ENCODE data around the gene MOV10L1.
"Not testable (repeated sequence)": the region's sequence is repeated elsewhere in the genome, so short reads cannot be mapped to it uniquely, and the experiment has no call there.

The MOV10L1 gene

DNA sequence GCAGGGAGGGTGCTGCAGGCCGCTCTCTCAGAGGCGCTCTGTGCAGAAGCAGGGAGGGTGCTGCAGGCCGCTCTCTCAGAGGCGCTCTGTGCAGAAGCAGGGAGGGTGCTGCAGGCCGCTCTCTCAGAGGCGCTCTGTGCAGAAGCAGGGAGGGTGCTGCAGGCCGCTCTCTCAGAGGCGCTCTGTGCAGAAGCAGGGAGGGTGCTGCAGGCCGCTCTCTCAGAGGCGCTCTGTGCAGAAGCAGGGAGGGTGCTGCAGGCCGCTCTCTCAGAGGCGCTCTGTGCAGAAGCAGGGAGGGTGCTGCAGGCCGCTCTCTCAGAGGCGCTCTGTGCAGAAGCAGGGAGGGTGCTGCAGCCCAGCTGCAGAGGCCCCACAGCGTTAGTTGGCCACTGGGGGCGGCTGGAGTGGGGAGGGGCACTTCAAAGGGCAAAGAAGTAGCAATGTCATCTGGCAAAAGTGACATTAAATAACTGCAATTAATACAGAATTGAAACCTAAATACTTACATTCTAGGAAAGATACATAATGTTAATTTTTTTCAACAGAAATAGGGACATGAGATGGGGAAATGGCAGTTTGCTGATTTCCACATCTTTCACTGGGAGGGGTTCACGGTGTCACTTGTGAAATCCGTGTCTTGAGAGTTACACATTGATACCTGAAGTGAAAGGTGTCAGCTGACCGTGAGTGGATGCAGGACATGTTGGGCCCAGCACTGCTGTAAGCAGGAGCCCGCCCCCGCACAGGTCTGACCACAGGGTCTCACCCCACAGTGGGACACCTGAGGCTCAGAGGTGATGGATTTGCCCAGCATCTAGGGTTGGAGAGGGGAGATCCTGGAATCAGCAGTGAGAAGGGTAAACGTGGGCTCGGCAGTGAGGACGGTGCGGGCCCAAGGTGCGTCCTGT is 57.7 kb downstream of the MOV10L1 start:
- not testable (repeated sequence) for H3K36me3 ChIP-seq (replicated peaks; ENCODE audit: low read depth, low read length); H3K4me2 ChIP-seq (ENCODE audit: low read length); H3K9ac ChIP-seq (ENCODE audit: low read length); H3K4me3 ChIP-seq (ENCODE audit: low read length); H4K20me1 ChIP-seq (ENCODE audit: insufficient read depth, low read length); H3K27me3 ChIP-seq (ENCODE audit: low read depth, low read length); H3K27ac ChIP-seq (ENCODE audit: low read length); H3K4me1 ChIP-seq (ENCODE audit: low read length); H3K79me2 ChIP-seq (ENCODE audit: low read length); H3K9me3 ChIP-seq (ENCODE audit: insufficient read depth, low read length); H2AFZ ChIP-seq (ENCODE audit: low read depth, low read length)

GRCh38 chr22:50148166-50148500 is 58.3 kb downstream of the MOV10L1 start:
- no peaks in the 10 kb centered on the region for H3K36me3 ChIP-seq (replicated peaks; ENCODE audit: low read depth, low read length)
- H3K9ac ChIP-seq (ENCODE audit: low read length), result no peak overlapping the region
- H3K27ac ChIP-seq (ENCODE audit: low read length), result no peak overlapping the region
- no peak overlapping the region for H3K4me3 ChIP-seq (ENCODE audit: low read length)
- no peaks in the 10 kb centered on the region for H3K79me2 ChIP-seq (ENCODE audit: low read length)
- H3K27me3 ChIP-seq (ENCODE audit: low read depth, low read length), result peaks cover 8% of the 10 kb centered on the region; the same call in 1 of the 2 replicates
- no peak for TF ChIP-seq CTCF (IDR thresholded peaks at IDR 0.05; ENCODE audit: low read depth, low read length)
- TF ChIP-seq EZH2phosphoT487 (IDR thresholded peaks at IDR 0.05; ENCODE audit: low read depth), result no peak
- no peaks in the 10 kb centered on the region for H3K9me3 ChIP-seq (ENCODE audit: insufficient read depth, low read length)
- no peaks in the 10 kb centered on the region for H4K20me1 ChIP-seq (ENCODE audit: insufficient read depth, low read length)
- no peak overlapping the region for H3K4me2 ChIP-seq (ENCODE audit: low read length)
- no peak overlapping the region for H2AFZ ChIP-seq (ENCODE audit: low read depth, low read length)
- peaks cover 2% of the 10 kb centered on the region; the same call in 1 of the 2 replicates for H3K4me1 ChIP-seq (ENCODE audit: low read length)

- Histone ChIP-seq H3K9me3 (ENCODE audit: insufficient read depth, low read length) (no peaks in the 10 kb centered on the region), H3K4me2 (ENCODE audit: low read length) (peak overlapping the region; percentile 40; the same call in 1 of the 2 replicates), H3K79me2 (ENCODE audit: low read length) (no peaks in the 10 kb centered on the region), H3K27me3 (ENCODE audit: low read depth, low read length) (peaks cover 8% of the 10 kb centered on the region; the same call in 1 of the 2 replicates), H3K4me3 (ENCODE audit: low read length) (no peak overlapping the region), H3K36me3 (replicated peaks; ENCODE audit: low read depth, low read length) (no peaks in the 10 kb centered on the region), H4K20me1 (ENCODE audit: insufficient read depth, low read length) (no peaks in the 10 kb centered on the region), H3K27ac (ENCODE audit: low read length) (no peak overlapping the region), H3K4me1 (ENCODE audit: low read length) (peaks cover 2% of the 10 kb centered on the region; the same call in 1 of the 2 replicates), H3K9ac (ENCODE audit: low read length) (no peak overlapping the region), H2AFZ (ENCODE audit: low read depth, low read length) (peak overlapping the region; percentile 54; the same call in 1 of the 2 replicates)
- TF ChIP-seq EZH2phosphoT487 (IDR thresholded peaks at IDR 0.05; ENCODE audit: low read depth) (no peak), CTCF (IDR thresholded peaks at IDR 0.05; ENCODE audit: low read depth, low read length) (peak; percentile 77)
Measured at GRCh38 chr22:50148991-50149721, 59.4 kb downstream of the MOV10L1 start.

GRCh38 chr22:50150161-50151129 is 60.6 kb downstream of the MOV10L1 start:
- Histone ChIP-seq H2AFZ (ENCODE audit: low read depth, low read length) (no peak overlapping the region), H3K79me2 (ENCODE audit: low read length) (no peaks in the 10 kb centered on the region), H3K36me3 (replicated peaks; ENCODE audit: low read depth, low read length) (no peaks in the 10 kb centered on the region), H4K20me1 (ENCODE audit: insufficient read depth, low read length) (no peaks in the 10 kb centered on the region), H3K9me3 (ENCODE audit: insufficient read depth, low read length) (no peaks in the 10 kb centered on the region), H3K9ac (ENCODE audit: low read length) (no peak overlapping the region), H3K27me3 (ENCODE audit: low read depth, low read length) (peaks cover 8% of the 10 kb centered on the region; the same call in 1 of the 2 replicates), H3K27ac (ENCODE audit: low read length) (no peak overlapping the region), H3K4me2 (ENCODE audit: low read length) (no peak overlapping the region), H3K4me3 (ENCODE audit: low read length) (no peak overlapping the region), H3K4me1 (ENCODE audit: low read length) (peaks cover 2% of the 10 kb centered on the region; the same call in 1 of the 2 replicates)
- TF ChIP-seq CTCF (IDR thresholded peaks at IDR 0.05; ENCODE audit: low read depth, low read length) (no peak), EZH2phosphoT487 (IDR thresholded peaks at IDR 0.05; ENCODE audit: low read depth) (no peak)
